SKM-1 (cell line): ENCODE data around the gene TTLL4.
"Not testable (repeated sequence)": the region's sequence is repeated elsewhere in the genome, so short reads cannot be mapped to it uniquely, and the experiment has no call there.

Experiments used
- DNase-seq: peaks from one replicate; lab custom pipeline; 2025; ENCODE audit not compliant: unreplicated experiment; lab: John Stamatoyannopoulos, UW

The TTLL4 gene

DNA sequence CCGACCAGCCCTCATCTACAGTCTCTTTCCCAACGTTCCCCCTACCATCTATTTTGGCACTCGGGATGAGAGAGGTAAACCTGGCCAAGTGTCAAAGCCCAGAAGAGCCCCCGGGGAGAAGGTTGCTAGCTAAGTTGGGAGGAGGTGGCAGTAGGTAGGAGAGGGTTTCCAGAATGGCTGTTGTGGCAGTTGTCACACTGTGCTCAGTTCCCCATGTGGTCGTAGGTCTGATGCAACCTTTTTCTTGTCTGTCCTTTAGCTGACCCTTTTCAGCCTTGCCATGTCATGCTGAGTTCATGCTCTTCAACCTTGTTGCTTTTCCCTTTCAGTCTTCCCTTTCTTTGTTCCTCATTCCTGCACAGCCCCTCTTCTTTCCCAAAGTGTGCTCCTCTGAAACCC lies 34.5 kb downstream of the TTLL4 start:
- peak; percentile 92 for DNase-seq

DNA sequence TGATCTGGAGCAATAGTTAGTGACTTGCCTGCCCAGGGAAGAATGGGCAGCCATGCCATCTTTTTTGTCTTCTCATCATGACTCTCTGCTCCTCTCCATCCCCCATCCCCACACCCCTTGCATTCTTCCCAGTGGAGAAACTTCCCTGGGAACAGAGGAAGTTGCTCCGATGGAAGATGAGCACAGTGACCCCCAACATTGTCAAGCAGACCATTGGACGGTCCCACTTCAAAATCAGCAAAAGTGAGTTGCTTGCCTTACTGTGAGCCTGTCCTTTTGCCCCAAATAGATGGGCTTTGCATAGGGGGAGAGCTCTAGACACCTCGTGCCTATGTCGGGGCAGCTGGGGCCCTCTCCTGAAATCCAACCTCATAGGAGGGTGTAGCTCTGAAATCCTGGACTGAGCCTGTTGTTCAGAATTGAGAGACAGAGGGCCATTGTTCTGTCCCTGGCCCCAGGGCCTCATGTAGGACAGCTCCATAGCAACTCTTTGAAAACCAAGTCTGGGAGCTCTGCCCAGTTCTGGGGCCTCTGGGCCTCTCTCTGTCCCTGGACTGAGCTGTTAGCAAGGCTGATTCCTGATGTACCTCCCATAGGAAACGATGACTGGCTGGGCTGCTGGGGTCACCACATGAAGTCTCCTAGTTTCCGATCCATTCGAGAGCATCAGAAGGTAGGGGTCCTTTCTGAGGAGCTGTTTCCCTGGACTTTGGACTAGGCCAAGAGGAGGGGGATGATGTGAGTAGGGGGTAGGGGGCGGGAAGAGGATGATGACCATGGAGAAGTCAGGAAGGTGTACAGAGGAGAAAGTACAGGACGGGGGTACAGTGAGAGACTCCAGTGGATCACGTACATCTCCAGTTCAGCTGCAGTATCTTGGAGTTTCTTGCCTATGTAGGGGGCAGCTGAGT lies 35.2 kb downstream of the TTLL4 start:
- DNase-seq: no peak

DNA sequence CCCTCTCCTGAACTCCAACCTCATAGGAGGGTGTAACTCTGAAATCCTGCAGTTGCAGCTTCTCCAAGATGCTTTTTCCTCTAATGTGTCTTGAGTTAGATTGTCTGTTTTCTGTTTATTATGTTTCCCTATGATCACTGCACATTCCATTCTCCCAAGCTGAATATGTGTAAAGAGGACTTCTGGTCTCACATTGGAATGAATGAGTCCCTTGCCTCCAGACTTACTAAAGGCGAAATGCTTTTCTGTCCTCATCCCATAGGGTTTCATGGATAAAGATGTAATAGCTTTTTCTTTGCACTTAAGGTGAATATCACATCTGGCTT lies 35.8 kb downstream of the TTLL4 start:
- DNase-seq: no peak

DNA sequence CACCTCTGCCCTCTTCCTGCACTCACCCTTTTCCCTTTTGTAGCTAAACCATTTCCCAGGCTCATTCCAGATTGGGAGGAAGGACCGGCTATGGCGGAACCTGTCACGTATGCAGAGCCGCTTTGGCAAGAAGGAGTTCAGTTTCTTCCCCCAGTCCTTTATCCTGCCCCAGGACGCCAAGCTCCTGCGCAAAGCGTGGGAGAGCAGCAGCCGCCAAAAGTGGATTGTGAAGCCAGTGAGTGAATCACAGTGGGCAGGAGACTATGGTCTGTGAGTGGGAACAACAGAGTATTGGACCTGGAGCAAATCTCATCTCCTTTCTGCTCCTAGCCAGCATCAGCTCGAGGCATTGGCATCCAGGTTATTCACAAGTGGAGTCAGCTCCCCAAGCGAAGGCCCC lies 36.3 kb downstream of the TTLL4 start:
- no peak for DNase-seq

DNA sequence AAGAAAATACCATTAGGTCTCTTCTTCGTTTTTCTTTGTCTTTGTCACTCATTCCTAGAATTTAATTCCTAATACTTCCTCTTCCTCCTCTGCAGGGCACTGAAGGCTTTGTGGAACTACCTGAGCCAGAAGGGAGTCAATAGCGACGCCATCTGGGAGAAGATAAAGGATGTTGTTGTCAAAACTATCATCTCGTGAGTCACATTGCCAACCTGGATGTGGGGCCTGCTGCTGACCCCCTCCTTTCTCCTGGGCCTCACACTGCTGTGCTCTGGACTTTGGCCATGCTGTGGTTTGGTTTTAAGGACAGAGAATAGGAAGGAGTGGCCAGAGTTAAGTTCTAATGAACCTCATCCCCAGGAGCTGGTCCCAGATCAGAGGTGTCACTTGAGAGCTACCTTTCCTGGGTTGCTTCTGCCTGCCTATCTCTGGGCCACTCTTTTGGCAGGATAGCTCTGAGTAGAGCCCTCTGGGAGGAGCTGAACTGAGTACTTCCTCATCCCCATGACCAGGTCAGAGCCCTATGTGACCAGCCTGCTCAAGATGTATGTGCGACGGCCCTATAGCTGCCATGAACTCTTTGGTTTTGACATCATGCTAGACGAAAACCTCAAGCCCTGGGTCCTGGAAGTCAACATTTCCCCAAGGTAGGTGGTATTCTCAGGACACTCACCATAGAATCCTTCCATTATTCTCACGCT lies 38.3 kb downstream of the TTLL4 start:
- no peak for DNase-seq

DNA sequence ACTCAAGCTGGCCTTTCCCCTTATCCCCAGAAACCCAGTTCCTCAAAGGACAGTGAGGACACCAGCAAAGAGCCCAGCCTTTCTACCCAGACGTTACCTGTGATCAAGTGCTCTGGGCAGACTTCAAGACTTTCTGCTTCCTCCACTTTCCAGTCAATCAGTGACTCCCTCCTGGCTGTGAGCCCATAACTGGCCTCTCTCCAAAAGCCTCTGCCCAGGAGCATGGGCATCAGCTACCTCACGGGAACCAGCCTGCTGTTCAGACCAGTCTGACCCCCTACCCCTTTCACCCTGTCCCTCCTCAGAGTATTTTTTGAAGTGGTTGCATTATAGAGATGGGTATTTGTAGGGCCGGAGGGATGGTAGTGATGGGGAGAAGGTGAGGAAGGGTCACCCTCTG lies 43.6 kb downstream of the TTLL4 start:
- no peak for DNase-seq

DNA sequence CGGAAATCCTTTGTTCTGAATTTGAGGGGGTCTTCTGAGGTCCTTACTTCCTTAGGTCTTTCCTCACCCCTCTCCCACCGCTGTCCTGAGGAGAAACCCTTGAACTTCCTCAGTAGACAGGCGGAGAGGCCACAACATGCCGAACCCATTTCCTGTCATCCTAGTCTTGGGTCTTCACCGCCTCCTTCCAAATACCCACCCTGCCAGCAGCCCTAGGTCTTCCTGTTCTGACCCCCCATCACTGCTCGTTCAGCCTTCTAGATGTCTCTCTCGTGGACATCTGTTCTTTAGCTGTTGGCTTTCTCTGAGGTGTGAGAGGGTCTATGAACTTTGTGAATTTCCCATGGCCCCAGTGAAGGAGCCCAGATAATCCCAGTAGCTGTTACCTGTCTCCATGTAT lies 44.1 kb downstream of the TTLL4 start:
- DNase-seq: no peak

DNA sequence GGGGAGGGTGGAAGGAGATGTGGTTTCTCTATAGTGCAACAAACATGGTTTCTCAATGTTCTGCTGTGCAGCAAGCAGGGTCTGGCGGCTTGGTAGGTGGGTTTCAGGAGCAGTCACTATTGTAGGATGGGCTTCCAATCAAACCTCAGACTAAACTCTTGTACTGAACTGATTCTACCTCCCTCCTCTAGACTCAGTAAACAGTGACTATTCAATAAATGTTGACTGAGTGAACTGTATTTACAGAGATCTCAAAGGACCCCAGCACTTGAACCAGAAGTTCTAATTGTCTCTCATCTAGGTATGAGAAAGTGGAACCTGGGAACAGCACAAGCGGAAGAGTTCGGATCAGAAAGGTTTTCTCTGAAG lies 44.5 kb downstream of the TTLL4 start:
- DNase-seq: no peak

DNA sequence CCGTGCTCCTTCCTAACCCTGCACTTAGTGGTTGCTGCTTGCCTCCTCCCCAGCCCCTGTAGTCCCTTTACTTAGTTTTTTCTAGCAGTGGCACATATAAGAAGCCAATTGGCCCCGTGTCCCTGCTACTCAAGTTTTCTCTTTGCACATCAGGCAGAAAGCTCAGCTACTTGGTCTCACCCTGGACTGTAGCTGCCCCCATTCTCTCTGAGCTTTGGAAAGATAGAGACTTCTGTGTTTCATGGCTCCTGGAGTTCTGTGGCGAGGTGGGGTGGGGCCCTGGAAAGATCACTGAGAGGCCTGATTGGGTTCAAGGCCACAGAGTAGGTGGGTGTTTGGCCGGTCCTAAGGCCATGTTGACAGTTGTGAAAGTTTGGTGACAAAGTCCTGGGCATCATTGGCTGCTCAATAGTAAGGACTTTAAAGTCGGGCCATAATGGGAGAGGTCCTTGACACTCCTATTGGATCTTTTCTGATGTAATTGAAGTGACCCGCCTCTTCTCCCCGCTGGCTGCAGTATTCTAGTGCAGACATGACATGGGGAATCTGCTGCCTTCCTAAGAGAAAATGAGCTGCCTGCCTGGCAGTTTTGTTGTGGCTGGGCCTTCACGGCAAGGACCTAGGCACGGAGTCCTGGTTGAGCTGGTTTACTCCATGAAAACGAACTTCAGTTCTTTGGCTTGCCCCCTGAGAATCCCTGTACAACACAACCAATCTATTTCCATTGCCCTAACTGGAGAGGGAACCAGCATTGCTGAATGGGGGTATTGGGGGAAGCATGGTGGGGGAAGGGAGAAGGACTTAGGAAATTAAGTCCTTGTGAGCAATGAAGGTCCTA lies 45.2 kb downstream of the TTLL4 start:
- no peak for DNase-seq

DNA sequence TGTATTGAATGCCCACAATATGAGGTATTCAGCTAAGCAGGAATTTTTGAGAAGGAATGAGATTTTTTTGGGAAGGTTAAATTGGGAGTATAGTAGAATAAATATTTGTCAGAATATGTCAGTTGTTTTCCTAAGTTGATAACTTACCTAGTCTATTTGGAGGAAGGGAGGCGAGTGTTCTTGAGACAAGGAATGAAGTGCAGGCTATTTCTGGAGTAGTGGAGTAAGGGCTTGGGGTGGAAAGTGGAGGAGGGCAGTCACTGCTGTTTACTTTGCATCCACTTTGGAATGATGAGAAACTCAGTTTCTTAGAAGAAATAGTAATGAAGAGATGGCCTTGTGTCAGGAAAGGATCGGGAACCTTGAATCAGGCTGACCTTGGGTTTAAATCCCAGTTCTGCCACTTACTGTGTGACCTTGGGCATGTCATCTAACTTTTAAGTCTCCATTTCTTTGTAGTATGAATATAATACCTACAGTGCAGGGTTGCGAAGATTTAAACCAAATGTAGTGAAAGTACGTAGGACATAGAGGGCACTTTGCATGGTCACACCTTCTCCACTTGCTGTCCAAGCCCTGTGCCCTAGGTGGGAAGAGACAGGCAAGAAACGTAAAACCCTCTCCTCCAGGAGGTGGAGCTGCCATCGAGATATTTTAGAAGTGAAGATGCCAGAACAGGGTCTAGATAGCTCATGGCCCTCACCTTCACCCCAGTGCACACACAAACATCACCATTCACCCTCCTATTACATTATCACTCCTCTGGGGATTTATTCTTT lies 46.2 kb downstream of the TTLL4 start:
- no peak for DNase-seq

DNA sequence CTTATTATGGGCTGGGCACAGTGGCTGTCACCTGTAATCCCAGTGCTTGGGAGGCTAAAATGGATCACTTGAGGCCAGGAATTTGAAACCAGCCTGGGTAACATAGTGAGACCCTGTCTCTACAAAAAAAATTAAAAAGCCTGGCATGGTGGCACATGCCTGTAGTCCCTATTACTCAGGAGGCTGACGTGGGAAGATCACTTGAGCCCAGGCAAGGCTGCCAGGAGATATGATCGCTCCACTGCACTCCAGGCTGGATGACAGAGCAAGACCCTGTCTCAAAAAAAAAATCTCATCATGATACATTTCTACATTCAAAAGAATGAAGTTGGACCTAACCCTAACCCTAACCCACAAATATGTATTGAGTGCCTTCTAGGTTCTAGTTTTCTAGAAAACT lies 51.2 kb downstream of the TTLL4 start:
- no peak for DNase-seq

DNA sequence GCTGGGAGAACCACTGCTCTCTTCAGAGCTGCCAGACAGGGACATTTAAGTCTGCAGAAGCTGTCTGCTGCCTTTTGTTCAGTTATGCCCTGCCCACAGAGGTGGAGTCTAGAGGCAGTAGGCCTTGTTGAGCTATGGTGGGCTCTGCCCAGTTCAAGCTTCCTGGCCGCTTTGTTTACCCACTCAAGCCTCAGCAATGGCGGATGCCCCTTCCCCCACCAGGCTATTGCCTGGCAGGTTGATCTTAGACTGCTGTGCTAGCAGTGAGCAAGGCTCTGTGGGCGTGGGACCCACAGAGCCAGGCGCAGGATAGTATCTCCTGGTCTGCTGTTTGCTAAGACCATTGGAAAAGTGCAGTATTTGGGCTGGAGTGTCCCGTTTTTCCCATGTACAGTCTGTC lies 62.1 kb downstream of the TTLL4 start:
- not testable (repeated sequence) for DNase-seq

DNA sequence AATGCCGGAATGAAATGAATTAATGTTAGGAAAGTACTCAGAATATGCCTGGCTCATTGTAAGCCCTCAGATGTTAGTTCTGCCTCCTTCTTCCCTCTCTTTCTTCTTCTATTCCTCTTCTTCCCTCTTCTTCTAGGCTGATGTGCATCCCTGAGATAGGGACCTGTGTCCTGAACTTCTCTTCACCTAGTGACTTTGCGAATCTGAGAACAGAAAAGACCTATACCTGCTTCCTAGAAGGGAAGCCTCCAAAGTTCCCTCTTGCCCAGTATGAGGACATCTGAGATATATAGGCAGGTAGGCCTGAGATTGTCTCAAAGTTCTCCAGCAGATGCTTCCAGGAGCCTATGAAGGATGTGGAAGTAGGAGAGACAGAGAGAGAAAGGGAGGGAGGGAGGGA lies 63.2 kb downstream of the TTLL4 start:
- DNase-seq: no peak

DNA sequence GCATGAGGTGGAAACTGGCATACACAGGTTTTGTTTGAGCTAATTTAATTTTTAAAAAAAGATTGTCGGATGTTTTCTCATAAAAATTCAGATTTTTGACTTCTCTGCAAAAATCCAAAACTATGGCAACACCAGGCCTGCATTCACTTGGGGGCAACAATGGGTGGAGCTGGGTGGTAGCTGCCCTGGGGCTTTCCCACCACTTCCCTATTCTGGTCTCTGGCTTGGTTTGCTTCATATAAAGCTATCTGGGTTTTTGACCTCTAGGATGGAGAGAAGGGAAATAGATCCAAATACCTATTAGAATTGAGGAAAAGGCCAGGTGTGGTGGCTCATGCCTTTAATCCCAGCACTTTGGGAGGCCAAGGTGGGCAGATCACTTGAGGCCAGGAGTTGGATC lies 65.9 kb downstream of the TTLL4 start:
- DNase-seq: peak; percentile 38

DNA sequence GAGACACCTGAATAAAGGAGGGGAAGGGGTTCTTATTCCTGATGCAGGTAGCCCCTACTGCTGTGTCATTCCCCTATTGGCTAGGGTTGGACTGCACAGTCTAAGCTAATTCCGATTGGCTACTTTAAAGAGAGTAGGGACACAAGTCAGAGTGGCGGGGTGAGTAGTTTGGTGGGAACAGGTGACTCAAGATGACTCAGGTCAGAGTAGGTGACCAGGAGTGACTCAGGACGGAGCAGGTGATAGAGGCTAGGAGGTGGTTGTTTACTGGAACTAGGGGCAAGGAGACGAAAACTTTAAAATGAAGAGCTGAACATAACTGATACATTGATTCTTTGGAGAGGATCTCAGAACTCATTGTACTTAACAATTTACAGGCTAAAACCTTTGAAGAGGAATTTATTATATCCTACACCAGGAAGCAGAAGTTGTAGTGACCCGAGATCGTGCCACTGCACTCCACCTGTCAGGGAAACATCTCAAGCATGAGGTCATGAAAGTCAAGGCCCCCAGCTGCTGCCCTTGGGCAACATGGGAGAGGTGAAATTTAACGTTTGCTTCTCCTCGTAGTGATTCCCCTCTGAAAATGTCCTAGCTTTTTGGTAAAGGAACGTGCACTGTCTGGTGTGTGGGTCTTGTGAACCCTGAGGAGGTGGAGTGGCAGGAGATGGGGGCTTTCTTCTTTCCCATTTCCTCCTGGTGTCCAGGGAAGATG lies 66.8 kb downstream of the TTLL4 start:
- DNase-seq: no peak

DNA sequence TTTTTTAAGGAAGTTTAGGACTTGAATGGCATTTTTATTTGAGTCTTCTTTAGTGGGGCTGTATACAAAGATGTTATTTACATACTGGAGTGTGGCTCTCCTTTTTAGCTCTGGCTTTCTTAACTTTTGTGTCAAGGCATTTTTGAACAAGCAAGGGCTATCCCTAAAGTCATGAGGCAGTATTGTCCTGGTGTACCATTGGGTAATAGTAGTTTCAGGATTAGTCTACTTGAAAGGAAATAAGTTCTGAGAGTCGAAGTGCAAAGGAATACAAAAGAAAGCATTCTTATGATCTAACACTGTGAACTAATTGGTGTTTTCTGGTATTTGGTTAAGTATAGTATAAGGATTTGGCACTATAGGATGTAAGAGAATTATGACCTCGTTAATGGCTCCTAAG lies 69.4 kb downstream of the TTLL4 start:
- no peak for DNase-seq

DNA sequence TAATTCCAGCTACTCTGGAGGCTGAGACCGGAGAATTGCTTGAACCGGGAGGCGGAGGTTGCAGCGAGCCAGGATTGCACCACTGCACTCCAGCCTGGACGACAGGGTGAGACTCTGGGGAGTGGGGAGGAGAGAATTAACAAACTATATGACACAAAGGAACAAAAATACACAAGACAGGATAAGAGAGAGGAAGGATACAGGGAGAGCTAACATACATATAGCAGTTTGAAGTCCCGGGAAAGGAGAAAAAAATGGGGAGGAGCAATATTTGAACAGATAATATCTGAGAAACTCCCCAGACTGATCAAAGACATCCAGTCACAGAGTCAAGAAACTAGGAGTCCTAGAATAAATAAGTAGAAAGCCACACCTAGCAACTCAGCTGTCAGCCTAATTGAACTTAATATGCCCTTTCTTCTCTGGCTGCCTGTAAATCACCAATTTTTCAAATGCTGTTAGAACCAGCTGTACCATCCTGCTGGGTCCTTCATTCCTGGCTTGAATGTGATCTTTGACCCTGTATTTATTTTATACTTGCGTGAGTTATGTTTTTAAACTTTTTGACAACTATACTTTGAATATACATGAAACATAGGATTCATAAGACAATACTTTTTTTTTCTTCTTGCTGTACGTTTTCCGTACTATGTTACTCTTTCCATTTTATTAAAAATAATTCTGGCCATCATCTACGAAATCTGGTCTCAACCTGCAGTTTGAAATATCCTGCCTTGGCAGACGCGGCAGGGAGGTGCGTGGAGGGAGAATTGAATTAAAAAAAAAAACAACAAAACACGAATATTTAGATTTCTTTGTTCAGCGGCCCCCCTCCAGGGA lies 70.4 kb downstream of the TTLL4 start:
- no peak for DNase-seq

DNA sequence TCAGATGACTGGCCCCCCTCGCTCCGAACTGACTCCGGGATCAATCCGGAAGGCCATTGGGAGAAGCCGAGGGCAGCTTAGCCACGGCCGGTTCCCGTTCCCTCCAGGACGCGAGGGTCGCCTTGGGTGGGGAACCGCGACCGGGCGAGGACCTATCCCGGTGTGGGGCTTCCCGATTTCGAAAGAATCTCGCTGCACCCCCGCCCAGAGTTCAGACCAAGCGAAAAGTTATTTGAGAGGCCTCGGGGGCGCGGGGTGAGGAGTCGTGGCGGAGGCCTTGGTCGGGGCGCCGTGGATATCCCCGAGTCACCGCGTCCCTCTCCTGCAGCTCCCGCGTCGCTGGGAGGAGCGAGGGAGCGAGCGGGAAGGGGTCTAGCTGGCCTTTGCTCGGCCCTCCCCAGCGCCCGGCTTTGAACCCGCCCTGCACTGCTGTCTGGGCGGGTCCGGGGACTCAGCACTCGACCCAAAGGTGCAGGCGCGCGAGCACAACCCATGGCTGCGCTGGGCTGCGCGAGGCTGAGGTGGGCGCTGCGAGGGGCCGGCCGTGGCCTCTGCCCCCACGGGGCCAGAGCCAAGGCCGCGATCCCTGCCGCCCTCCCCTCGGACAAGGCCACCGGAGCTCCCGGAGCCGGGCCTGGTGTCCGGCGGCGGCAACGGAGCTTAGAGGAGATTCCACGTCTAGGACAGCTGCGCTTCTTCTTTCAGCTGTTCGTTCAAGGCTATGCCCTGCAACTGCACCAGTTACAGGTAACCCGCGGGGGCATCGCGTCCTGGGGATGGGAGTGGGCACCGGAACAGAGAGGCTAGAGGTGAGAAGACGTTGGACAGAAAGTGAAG lies 71.3 kb downstream of the TTLL4 start, which contains the start of gene CYP27A1:
Gene CYP27A1 (plus strand): TSS at position 457 of the 837 bp plus-strand sequence. CDS start 36 bp downstream, at position 493.
- no peak for DNase-seq

DNA sequence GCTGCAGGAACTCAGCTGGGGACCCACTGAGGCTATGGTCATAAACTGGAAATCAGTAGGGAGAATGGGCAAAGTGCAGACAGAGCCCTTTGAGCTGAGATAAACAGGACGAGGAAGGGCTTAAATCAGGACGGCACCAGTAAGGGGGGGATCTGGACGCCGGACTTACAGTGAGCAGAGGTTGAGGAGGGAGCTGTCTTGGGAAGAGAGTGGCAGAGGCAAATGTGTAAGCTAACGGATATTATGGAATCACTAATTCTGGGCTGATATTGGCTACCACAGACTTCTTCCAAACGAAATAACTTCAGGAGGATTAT lies 71.9 kb downstream of the TTLL4 start:
- no peak for DNase-seq
